B cell (primary cell): ENCODE data around the gene ADCY10. TPM values are rescaled to one million over a fixed set of nuclear protein-coding genes. Genes with fewer than 3 reads are reported as not detected.

Experiments
- ATAC-seq: fragments of 200-7000 bp; cut with Tn5 transposase; one replicate; pipeline ENCODE4 v1.10.0; 2021; ENCODE audit warnings: low read depth, mild to moderate bottlenecking, moderate number of reproducible peaks, moderate library complexity
- CTCF ChIA-PET: fragments of 350-600 bp; sonication (Branson Sonifier 250); formaldehyde crosslinking; loops from one replicate; lab custom pipeline; 2021; ENCODE audit warnings: antibody characterized with exemption, inconsistent platforms; lab: Charles Lee
- POLR2A ChIA-PET: fragments of 350-600 bp; sonication (Branson Sonifier 250); formaldehyde crosslinking; loops from one replicate; lab custom pipeline; 2021; ENCODE audit warnings: antibody characterized with exemption; lab: Charles Lee
- DNase-seq: peaks from one replicate; pipeline ENCODE4 v3.0.0; 2013
- H2AFZ ChIP-seq: 2 replicates; pipeline ENCODE4 v1.6.1; 2012; ENCODE audit warnings: mild to moderate bottlenecking, low read depth, low read length; ENCODE audit not compliant: insufficient read depth, poor library complexity, severe bottlenecking
- H3K27ac ChIP-seq, 2 donors: 1 replicate in 1 of 2; 2 replicates in 1 of 2; pipeline ENCODE4 v1.5.1; 2012 to 2013; ENCODE audit warnings: low read length in 2 of 2, mild to moderate bottlenecking in 2 of 2, moderate library complexity in 1 of 2
- H3K27me3 ChIP-seq, 4 experiments: fragments of 200-600 bp in 1 of 4; sonication (generic) in 1 of 4; replicated peaks in 1 of 4; 1 replicate in 2 of 4; 2 replicates in 2 of 4; pipeline versions ENCODE4 v1.6.1 to v1.7.0; 2013 to 2016; ENCODE audit warnings: low read length in 3 of 4, mild to moderate bottlenecking in 2 of 4, mixed read lengths in 1 of 4, moderate library complexity in 1 of 4; ENCODE audit not compliant: insufficient read depth in 4 of 4, control insufficient read depth in 3 of 4; ENCODE audit errors: control extremely low read depth in 1 of 4
- H3K36me3 ChIP-seq, 2 experiments: replicated peaks in 1 of 2; 1 replicate in 1 of 2; 2 replicates in 1 of 2; pipeline versions ENCODE4 v1.6.1 to v1.7.1; 2013; ENCODE audit warnings: low read length in 1 of 2; ENCODE audit not compliant: insufficient read depth in 2 of 2, control insufficient read depth in 1 of 2; ENCODE audit errors: control extremely low read depth in 1 of 2, extremely low read depth in 1 of 2
- H3K4me1 ChIP-seq, 2 donors: fragments of 200-600 bp in 1 of 2; sonication (generic) in 1 of 2; 1 replicate in 1 of 2; 2 replicates in 1 of 2; pipeline versions ENCODE4 v1.5.1 to v1.6.1; 2013 to 2017; ENCODE audit warnings: low read length in 2 of 2; ENCODE audit not compliant: control insufficient read depth in 2 of 2, insufficient read depth in 2 of 2
- H3K4me2 ChIP-seq: replicated peaks from 2 replicates; pipeline ENCODE3; 2012; ENCODE audit warnings: mild to moderate bottlenecking, low read depth, low read length; ENCODE audit not compliant: poor library complexity, severe bottlenecking
- H3K4me3 ChIP-seq, 5 experiments: fragments of 200-600 bp in 1 of 5; sonication (generic) in 1 of 5; 1 replicate in 3 of 5; 2 replicates in 2 of 5; pipeline versions ENCODE4 v1.5.1 to v1.7.0; 2011 to 2016; ENCODE audit warnings: low read length in 4 of 5, mild to moderate bottlenecking in 4 of 5, low read depth in 2 of 5, control low read depth in 1 of 5, moderate library complexity in 1 of 5; ENCODE audit not compliant: insufficient read depth in 1 of 5; ENCODE audit errors: control extremely low read depth in 1 of 5, extremely low read depth in 1 of 5
- H3K79me2 ChIP-seq: fragments of 200-600 bp; sonication (generic); one replicate; pipeline ENCODE4 v1.6.0; 2016; ENCODE audit warnings: low read length; ENCODE audit not compliant: control insufficient read depth, insufficient read depth
- H3K9ac ChIP-seq: fragments of 200-600 bp; sonication (generic); 2 replicates; pipeline ENCODE4 v1.6.1; 2017; ENCODE audit warnings: mild to moderate bottlenecking, low read length, moderate library complexity
- H3K9me3 ChIP-seq, 3 donors: one replicate each; pipeline versions ENCODE4 v1.6.1 to v1.7.1; 2013; ENCODE audit warnings: low read length in 2 of 3; ENCODE audit not compliant: control insufficient read depth in 2 of 3, insufficient read depth in 1 of 3; ENCODE audit errors: control extremely low read depth in 1 of 3
- H4K20me1 ChIP-seq: 2 replicates; pipeline ENCODE4 v1.6.0; 2012; ENCODE audit warnings: mild to moderate bottlenecking, low read length; ENCODE audit not compliant: insufficient read depth, control insufficient read depth, poor library complexity, severe bottlenecking
- H3K27ac Mint-ChIP-seq: one replicate; pipeline ENCODE4 v1.8.0; 2021; ENCODE audit warnings: mixed read lengths
- H3K27me3 Mint-ChIP-seq: one replicate; pipeline ENCODE4 v1.8.0; 2021; ENCODE audit warnings: mixed read lengths
- H3K4me1 Mint-ChIP-seq: one replicate; pipeline ENCODE4 v1.8.0; 2021; ENCODE audit warnings: mixed read lengths
- H3K4me3 Mint-ChIP-seq: one replicate; pipeline ENCODE4 v1.8.0; 2021; ENCODE audit warnings: mixed read lengths
- H3K9me3 Mint-ChIP-seq: one replicate; pipeline ENCODE4 v1.8.0; 2022; ENCODE audit warnings: mixed read lengths; ENCODE audit not compliant: insufficient read depth
- EZH2 ChIP-seq: IDR thresholded peaks from 2 replicates; pipeline ENCODE4 v1.6.1; 2012; ENCODE audit warnings: borderline replicate concordance, low read depth, mild to moderate bottlenecking, moderate library complexity, low read length; ENCODE audit not compliant: insufficient read depth, poor library complexity, severe bottlenecking
- WGBS: methylation state at CpG from one replicate; pipeline ENCODE4 v1.1.5; 2013; ENCODE audit warnings: missing lambda C conversion rate; ENCODE audit not compliant: insufficient coverage; 5-methylcytosine and 5-hydroxymethylcytosine counted together
- intact Hi-C: fragments of 100-400 bp; cut with micrococcal nuclease; formaldehyde crosslinking; loops from one replicate; pipeline ENCODE4 v1.10.0; 2022
- polyA plus RNA-seq: library from polyadenylated mRNA; depleted of rRNA; stranded (reverse); fragments of >200 nt; gene quantifications from 2 replicates; pipeline ENCODE4 v1.2.3, GENCODE V29; 2012
- total RNA-seq, 2 donors: library from RNA; stranded (reverse); fragments of 120-200 nt in 1 of 2; gene quantifications; 1 replicate in 1 of 2; 2 replicates in 1 of 2; pipeline versions ENCODE4 v1.2.3 to v1.2.4, GENCODE V29; 2013 to 2022
- TF ChIP-seq, protein P1 (sequence below): fragments of 200-600 bp; IDR thresholded peaks from one replicate; pipeline ENCODE4 v1.8.0; 2022; ENCODE audit warnings: antibody characterized with exemption, mild to moderate bottlenecking

ADCY10 gene
- total and polyA plus RNA-seq, 2 donors (not counting 1 experiment from before 2014, with no cell fraction given) = 0.15 TPM; not detected in 1

DNA sequence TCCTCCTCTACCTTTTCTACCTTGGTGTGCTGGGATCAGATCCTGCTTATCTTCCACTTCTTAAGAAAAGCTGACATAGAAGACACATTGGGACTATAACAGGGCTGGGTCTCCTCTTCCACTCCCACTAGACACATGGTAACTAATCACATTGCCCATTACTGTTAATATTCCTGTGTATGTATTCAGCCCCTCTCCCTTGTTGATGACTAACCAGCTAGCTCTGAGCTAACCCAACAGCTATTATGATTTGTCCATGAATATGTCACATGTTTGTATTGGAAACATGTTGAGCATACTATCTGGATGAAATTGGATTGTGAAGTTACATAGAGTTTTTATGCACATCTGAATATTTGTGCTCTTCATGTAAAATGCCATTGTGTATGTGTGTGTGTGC, 139.2 kb downstream of the ADCY10 start:
- ChIA-PET CTCF (interaction anchor here (1.2 kb wide), 1 partner anchor 15 kb away, joined by 3 read pairs; no protein-coding TSS in a partner anchor), POLR2A (no interaction called here)
- H3K4me3 Mint-ChIP-seq = no peak overlapping the region
- no peaks in the 10 kb centered on the region for H3K9me3 Mint-ChIP-seq
- H3K9me3 ChIP-seq = peaks cover 0 to 4% (median 0%) of the 10 kb centered on the region in 3 donors
- DNase-seq = no peak
- no peak overlapping the region for H3K27ac ChIP-seq
- H3K27ac Mint-ChIP-seq = no peak overlapping the region
- no peaks in the 10 kb centered on the region for H4K20me1 ChIP-seq
- TF ChIP-seq, protein P1, sequence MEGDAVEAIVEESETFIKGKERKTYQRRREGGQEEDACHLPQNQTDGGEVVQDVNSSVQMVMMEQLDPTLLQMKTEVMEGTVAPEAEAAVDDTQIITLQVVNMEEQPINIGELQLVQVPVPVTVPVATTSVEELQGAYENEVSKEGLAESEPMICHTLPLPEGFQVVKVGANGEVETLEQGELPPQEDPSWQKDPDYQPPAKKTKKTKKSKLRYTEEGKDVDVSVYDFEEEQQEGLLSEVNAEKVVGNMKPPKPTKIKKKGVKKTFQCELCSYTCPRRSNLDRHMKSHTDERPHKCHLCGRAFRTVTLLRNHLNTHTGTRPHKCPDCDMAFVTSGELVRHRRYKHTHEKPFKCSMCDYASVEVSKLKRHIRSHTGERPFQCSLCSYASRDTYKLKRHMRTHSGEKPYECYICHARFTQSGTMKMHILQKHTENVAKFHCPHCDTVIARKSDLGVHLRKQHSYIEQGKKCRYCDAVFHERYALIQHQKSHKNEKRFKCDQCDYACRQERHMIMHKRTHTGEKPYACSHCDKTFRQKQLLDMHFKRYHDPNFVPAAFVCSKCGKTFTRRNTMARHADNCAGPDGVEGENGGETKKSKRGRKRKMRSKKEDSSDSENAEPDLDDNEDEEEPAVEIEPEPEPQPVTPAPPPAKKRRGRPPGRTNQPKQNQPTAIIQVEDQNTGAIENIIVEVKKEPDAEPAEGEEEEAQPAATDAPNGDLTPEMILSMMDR = no peak
- no peak for TF ChIP-seq EZH2
- peaks cover 13 to 31% of the 10 kb centered on the region in 2 experiments for H3K36me3 ChIP-seq
- H3K79me2 ChIP-seq = peaks cover 11% of the 10 kb centered on the region
- H3K4me1 Mint-ChIP-seq = no peaks in the 10 kb centered on the region
- no peaks in the 10 kb centered on the region for H3K27me3 Mint-ChIP-seq
- intact Hi-C loops = no loop called here
- H3K4me2 ChIP-seq = no peak overlapping the region
- ATAC-seq = no peak
- no peak overlapping the region for H3K9ac ChIP-seq
- no peaks in the 10 kb centered on the region for H3K27me3 ChIP-seq
- H2AFZ ChIP-seq = no peak overlapping the region
- H3K4me3 ChIP-seq = no peak overlapping the region
- no peaks in the 10 kb centered on the region for H3K4me1 ChIP-seq

DNA sequence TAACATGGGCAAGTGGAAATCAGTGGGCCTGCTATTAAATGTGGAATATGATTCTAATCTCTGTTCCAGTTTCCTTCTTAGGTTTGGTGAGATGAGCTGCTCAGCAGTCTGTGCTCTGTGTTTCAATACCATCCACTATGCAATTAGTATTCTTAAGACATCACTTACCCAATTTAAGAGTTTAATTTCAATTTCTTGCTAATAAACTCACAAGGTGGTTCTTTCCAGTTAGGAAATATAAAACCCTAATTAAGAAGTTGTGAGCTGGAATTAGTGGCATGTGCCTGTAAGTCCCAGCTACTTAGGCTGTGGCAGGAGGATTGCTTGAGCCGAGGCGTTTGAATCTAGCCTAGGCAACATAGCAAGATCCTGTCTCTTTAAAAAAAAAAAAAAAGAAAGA, 140.4 kb downstream of the ADCY10 start:
- Histone ChIP-seq H3K27me3 (no peaks in the 10 kb centered on the region), H4K20me1 (no peaks in the 10 kb centered on the region), H3K9ac (no peak overlapping the region), H2AFZ (no peak overlapping the region), H3K4me3 (no peak overlapping the region), H3K79me2 (peaks cover 12% of the 10 kb centered on the region), H3K4me2 (no peak overlapping the region), H3K27ac (no peak overlapping the region), H3K9me3 (no peaks in the 10 kb centered on the region), H3K36me3 (peaks cover 13 to 38% of the 10 kb centered on the region in 2 experiments), H3K4me1 (no peaks in the 10 kb centered on the region)
- H3K4me3 Mint-ChIP-seq = no peak overlapping the region
- no peaks in the 10 kb centered on the region for H3K9me3 Mint-ChIP-seq
- H3K4me1 Mint-ChIP-seq = no peaks in the 10 kb centered on the region
- ATAC-seq (no peak), DNase-seq (no peak)
- H3K27me3 Mint-ChIP-seq = no peaks in the 10 kb centered on the region
- no peak overlapping the region for H3K27ac Mint-ChIP-seq
- intact Hi-C loops = no loop called here
- ChIA-PET CTCF (no interaction called here), POLR2A (no interaction called here)
- TF ChIP-seq EZH2 = no peak
- TF ChIP-seq, protein P1 = no peak
- no CpG with 5 or more reads among the region's 2 CpGs for WGBS
